HG03565 (cell line): Measurements from ENCODE around the gene ADAT3.

Experiments
- ATAC-seq: cut with Tn5 transposase; IDR thresholded peaks from one replicate; pipeline ENCODE4 v1.9.1; 2021; ENCODE audit warnings: mild to moderate bottlenecking, moderate library complexity; ENCODE audit not compliant: unreplicated experiment

ADAT3 gene

GRCh38 chr19:1936916-1937610 lies 31.9 kb downstream of the ADAT3 start:
- no peak for ATAC-seq

GRCh38 chr19:1938071-1938470 lies 32.9 kb downstream of the ADAT3 start:
- ATAC-seq, result no peak

- ATAC-seq, result no peak
Observed at GRCh38 chr19:1941146-1942077, 36.2 kb downstream of the ADAT3 start, which contains the start of gene CSNK1G2. TSS of gene CSNK1G2 (plus strand) at chr19:1941172. CDS start at chr19:1969773, 28,601 bp downstream.

- no peak for ATAC-seq
Observed at GRCh38 chr19:1942078-1942933, 37.1 kb downstream of the ADAT3 start.

GRCh38 chr19:1942934-1943555 lies 37.8 kb downstream of the ADAT3 start:
- no peak for ATAC-seq

- ATAC-seq, result no peak
Observed at GRCh38 chr19:1943661-1944087, 38.5 kb downstream of the ADAT3 start.

- no peak for ATAC-seq
Observed at GRCh38 chr19:1944088-1944915, 39.1 kb downstream of the ADAT3 start.

- no peak for ATAC-seq
Observed at GRCh38 chr19:1944916-1945561, 39.8 kb downstream of the ADAT3 start.

GRCh38 chr19:1945899-1946298 lies 40.7 kb downstream of the ADAT3 start:
- ATAC-seq, result no peak

- ATAC-seq, result no peak
Observed at GRCh38 chr19:1947651-1948209, 42.5 kb downstream of the ADAT3 start.

- no peak for ATAC-seq
Observed at GRCh38 chr19:1949304-1950101, 44.3 kb downstream of the ADAT3 start.

- ATAC-seq, result no peak
Observed at GRCh38 chr19:1950640-1951039, 45.4 kb downstream of the ADAT3 start.

- no peak for ATAC-seq
Observed at GRCh38 chr19:1952635-1953034, 47.4 kb downstream of the ADAT3 start.

GRCh38 chr19:1953037-1953436 lies 47.8 kb downstream of the ADAT3 start:
- no peak for ATAC-seq

GRCh38 chr19:1953441-1954094 lies 48.4 kb downstream of the ADAT3 start:
- no peak for ATAC-seq

GRCh38 chr19:1954532-1954933 lies 49.3 kb downstream of the ADAT3 start:
- no peak for ATAC-seq
